Measurements from ENCODE around the gene IQCK. TPM values are rescaled to one million over a fixed set of nuclear protein-coding genes. Genes with fewer than 3 reads are reported as not detected.

The IQCK gene
- total and polyA plus RNA-seq, 2 donors, result 8.2 to 16.0 TPM

DNA sequence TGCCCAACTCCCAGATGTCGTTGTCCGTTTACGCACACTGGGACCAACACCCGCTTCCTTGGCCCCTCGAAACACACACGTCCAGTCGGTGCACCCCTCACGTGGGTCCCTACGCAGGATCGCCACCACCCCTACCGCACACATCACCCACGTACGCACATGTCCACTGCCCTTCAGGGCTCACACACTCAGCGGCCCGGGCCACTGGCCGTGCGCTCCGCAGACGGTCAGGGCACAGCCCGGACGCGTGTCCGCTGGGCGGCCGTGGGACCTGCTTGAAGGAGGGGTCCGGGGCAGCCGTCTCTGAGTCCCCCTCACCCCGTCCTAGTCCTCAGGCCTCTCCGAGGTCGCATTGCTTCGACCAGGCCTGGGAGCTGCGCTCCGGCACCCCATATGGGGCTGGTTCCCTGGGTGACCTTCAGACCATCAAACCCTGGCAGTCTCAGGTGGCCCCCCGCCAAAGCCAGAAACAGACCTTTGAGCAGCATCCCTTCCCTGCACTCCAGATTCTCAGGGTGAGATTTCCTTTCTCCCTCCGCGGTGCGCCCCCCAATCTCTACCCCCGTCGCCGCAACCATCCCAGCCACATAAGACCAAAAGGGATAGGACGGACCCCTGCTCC is 167.5 kb downstream of the IQCK start:
- DNase-seq (ENCODE audit: extremely low spot score), result no peak

GRCh38 chr16:19886073-19886941 is 168.2 kb downstream of the IQCK start:
- no peaks in the 10 kb centered on the region for H3K4me1 ChIP-seq (ENCODE audit: insufficient read depth)
- no peak overlapping the region for H3K4me3 ChIP-seq (ENCODE audit: low read depth, low read length)
- H3K36me3 ChIP-seq (ENCODE audit: insufficient read depth), result no peaks in the 10 kb centered on the region
- peak; percentile 54 for DNase-seq (ENCODE audit: extremely low spot score)
- no peak overlapping the region for H3K27ac ChIP-seq (ENCODE audit: low read depth)
- WGBS, result 7% methylated on average over 20 of the region's 20 CpGs

More for the DNA sequence above, 167.5 kb downstream of the IQCK start:
- Histone ChIP-seq H3K27ac (ENCODE audit: low read depth) (no peak overlapping the region), H3K4me1 (ENCODE audit: insufficient read depth) (no peaks in the 10 kb centered on the region), H3K36me3 (ENCODE audit: insufficient read depth) (no peaks in the 10 kb centered on the region), H3K4me3 (ENCODE audit: low read depth, low read length) (peak overlapping the region; percentile 23)
- 16% methylated on average over 41 of the region's 41 CpGs for WGBS

DNA sequence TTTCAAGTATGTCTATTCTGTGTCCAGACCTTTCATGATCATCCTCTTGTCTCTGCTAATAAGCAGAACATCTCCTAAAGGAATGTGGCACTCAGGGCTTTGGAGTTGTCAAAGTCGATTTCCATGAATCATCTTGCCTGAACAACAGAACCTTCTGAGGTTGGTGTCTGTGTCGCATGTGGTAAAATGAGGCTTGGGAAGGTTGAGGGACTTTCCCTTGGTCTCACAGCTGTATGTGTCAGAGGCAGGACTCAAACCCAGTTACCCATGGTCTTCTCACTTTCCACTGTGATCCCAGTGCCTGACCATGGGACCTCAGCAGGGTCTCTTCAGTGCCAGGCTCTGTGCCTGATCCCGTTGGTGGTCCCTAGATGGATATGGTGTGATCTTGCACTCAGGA is 170.8 kb downstream of the IQCK start:
- WGBS, result 79% methylated on average over 3 of the region's 3 CpGs
- Histone ChIP-seq H3K4me1 (ENCODE audit: insufficient read depth) (no peaks in the 10 kb centered on the region), H3K4me3 (ENCODE audit: low read depth, low read length) (no peak overlapping the region), H3K36me3 (ENCODE audit: insufficient read depth) (no peaks in the 10 kb centered on the region), H3K27ac (ENCODE audit: low read depth) (no peak overlapping the region)
- DNase-seq (ENCODE audit: extremely low spot score), result no peak

- H3K36me3 ChIP-seq (ENCODE audit: insufficient read depth), result no peaks in the 10 kb centered on the region
- 90% methylated on average over 3 of the region's 3 CpGs for WGBS
- H3K4me3 ChIP-seq (ENCODE audit: low read depth, low read length), result no peak overlapping the region
- no peaks in the 10 kb centered on the region for H3K4me1 ChIP-seq (ENCODE audit: insufficient read depth)
- H3K27ac ChIP-seq (ENCODE audit: low read depth), result no peak overlapping the region
- DNase-seq (ENCODE audit: extremely low spot score), result no peak
These were observed 172.8 kb downstream of the IQCK start for GRCh38 chr16:19890901-19891300.

DNA sequence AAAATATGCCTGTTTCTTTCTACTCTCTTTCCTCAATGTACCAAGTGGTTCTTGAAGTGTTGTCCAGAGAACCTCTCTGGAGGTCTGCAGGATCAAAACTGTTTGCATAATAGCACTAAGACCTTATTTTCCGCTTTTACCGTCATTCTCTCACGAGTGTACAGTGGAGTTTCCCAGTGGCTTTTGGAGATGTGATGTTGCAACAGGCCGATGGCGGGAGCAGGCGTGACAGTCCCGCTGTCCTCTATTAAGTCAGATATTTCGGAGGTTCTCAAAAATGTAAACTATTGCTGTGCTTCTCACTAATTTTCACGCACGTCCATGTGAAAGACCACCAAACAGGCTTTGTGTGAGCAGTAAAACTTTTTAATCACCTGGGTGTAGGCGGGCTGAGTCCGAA is 174.8 kb downstream of the IQCK start:
- DNase-seq (ENCODE audit: extremely low spot score), result no peak
- 84% methylated on average over 12 of the region's 12 CpGs for WGBS
- H3K4me1 ChIP-seq (ENCODE audit: insufficient read depth), result no peaks in the 10 kb centered on the region
- H3K27ac ChIP-seq (ENCODE audit: low read depth), result no peak overlapping the region
- H3K36me3 ChIP-seq (ENCODE audit: insufficient read depth), result no peaks in the 10 kb centered on the region
- H3K4me3 ChIP-seq (ENCODE audit: low read depth, low read length), result no peak overlapping the region

DNA sequence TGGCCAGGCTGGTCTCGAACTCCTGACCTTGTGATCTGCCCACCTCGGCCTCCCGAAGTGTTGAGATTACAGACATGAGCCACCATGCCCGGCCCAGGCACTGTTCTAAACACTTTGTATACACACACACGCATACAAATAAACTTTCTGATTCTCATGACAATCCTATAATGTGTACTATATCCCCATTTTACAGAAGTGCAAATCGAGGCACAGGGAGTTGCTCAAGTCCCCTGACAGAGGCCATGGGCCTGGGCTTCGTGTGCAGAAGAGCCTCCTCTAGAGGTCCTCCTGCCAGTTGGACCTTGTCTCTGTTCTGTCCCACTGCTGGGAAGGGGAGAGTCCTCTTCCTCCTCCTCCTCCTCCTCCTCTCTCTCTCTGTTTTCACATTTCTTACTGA is 176.5 kb downstream of the IQCK start:
- no peak overlapping the region for H3K4me3 ChIP-seq (ENCODE audit: low read depth, low read length)
- no peaks in the 10 kb centered on the region for H3K36me3 ChIP-seq (ENCODE audit: insufficient read depth)
- no peak overlapping the region for H3K27ac ChIP-seq (ENCODE audit: low read depth)
- DNase-seq (ENCODE audit: extremely low spot score), result no peak
- no peaks in the 10 kb centered on the region for H3K4me1 ChIP-seq (ENCODE audit: insufficient read depth)
- 85% methylated on average over 7 of the region's 7 CpGs for WGBS

GRCh38 chr16:19896951-19897350 is 178.9 kb downstream of the IQCK start:
- no peaks in the 10 kb centered on the region for H3K4me1 ChIP-seq (ENCODE audit: insufficient read depth)
- no peak overlapping the region for H3K27ac ChIP-seq (ENCODE audit: low read depth)
- DNase-seq (ENCODE audit: extremely low spot score), result no peak
- no peaks in the 10 kb centered on the region for H3K36me3 ChIP-seq (ENCODE audit: insufficient read depth)
- WGBS, result 89% methylated on average over 5 of the region's 5 CpGs
- H3K4me3 ChIP-seq (ENCODE audit: low read depth, low read length), result no peak overlapping the region

- DNase-seq (ENCODE audit: extremely low spot score), result no peak
- no peak overlapping the region for H3K27ac ChIP-seq (ENCODE audit: low read depth)
- 66% methylated on average over 5 of the region's 5 CpGs for WGBS
- H3K4me1 ChIP-seq (ENCODE audit: insufficient read depth), result no peaks in the 10 kb centered on the region
- H3K4me3 ChIP-seq (ENCODE audit: low read depth, low read length), result no peak overlapping the region
- H3K36me3 ChIP-seq (ENCODE audit: insufficient read depth), result no peaks in the 10 kb centered on the region
These were observed 180.1 kb downstream of the IQCK start for GRCh38 chr16:19898166-19898565.

GRCh38 chr16:19898924-19899604 is 181.0 kb downstream of the IQCK start:
- Histone ChIP-seq H3K36me3 (ENCODE audit: insufficient read depth) (no peaks in the 10 kb centered on the region), H3K27ac (ENCODE audit: low read depth) (no peak overlapping the region), H3K4me1 (ENCODE audit: insufficient read depth) (no peaks in the 10 kb centered on the region), H3K4me3 (ENCODE audit: low read depth, low read length) (no peak overlapping the region)
- 17% methylated on average over 13 of the region's 13 CpGs for WGBS
- no peak for DNase-seq (ENCODE audit: extremely low spot score)

GRCh38 chr16:19899605-19899955 is 181.5 kb downstream of the IQCK start:
- 58% methylated on average over 5 of the region's 5 CpGs for WGBS
- Histone ChIP-seq H3K4me1 (ENCODE audit: insufficient read depth) (no peaks in the 10 kb centered on the region), H3K4me3 (ENCODE audit: low read depth, low read length) (no peak overlapping the region), H3K27ac (ENCODE audit: low read depth) (no peak overlapping the region), H3K36me3 (ENCODE audit: insufficient read depth) (no peaks in the 10 kb centered on the region)
- DNase-seq (ENCODE audit: extremely low spot score), result no peak

- WGBS, result 73% methylated on average over 7 of the region's 7 CpGs
- Histone ChIP-seq H3K27ac (ENCODE audit: low read depth) (no peak overlapping the region), H3K4me3 (ENCODE audit: low read depth, low read length) (no peak overlapping the region), H3K4me1 (ENCODE audit: insufficient read depth) (no peaks in the 10 kb centered on the region), H3K36me3 (ENCODE audit: insufficient read depth) (no peaks in the 10 kb centered on the region)
- no peak for DNase-seq (ENCODE audit: extremely low spot score)
These were observed 183.1 kb downstream of the IQCK start for GRCh38 chr16:19901164-19901563.

DNA sequence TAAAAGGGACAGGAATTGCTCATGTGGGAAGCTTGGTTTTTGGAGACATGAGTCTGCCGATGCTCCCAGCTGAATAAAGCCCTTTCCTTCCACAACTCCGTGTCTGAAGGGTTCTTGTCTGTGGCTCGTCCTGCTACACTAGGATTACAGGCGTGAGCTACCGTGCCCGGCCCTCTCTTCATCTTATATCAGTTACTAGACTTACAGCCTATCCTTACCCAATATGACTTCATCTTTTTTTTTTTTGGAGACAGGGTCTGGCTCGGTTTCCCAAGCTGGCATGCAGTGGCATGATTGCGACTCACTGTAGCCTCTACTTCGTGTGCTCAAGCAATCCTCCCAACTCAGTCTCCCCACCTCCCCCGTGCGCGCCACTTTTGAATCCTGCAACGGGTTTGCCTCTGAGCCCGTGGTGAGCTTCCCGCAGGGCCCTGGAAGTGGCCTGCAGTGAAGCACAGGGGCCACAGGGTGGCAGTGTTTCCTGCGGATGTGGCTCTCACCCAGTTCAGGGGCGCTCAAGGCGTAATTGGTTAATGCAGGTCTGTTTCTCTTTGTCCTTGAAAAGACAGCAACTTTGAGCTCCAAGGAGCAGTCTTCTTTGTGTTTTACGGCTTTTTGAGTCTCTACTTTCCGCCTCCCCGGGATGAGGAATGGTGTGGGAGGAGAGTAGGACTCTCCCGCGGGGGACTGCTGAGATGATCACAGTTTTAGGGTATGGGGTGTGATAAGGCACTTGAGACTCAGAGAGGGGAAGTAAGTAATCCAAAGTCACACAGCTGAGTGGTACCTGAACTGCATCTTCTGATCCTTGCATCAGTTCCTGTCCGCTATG is 189.3 kb downstream of the IQCK start:
- Histone ChIP-seq H3K36me3 (ENCODE audit: insufficient read depth) (no peaks in the 10 kb centered on the region), H3K4me1 (ENCODE audit: insufficient read depth) (no peaks in the 10 kb centered on the region), H3K4me3 (ENCODE audit: low read depth, low read length) (no peak overlapping the region), H3K27ac (ENCODE audit: low read depth) (no peak overlapping the region)
- no peak for DNase-seq (ENCODE audit: extremely low spot score)
- WGBS, result 22% methylated on average over 24 of the region's 24 CpGs

Measured in urinary bladder (tissue), 4 donors.